Nephron progenitor cell (in vitro differentiated cells): ENCODE measurements around the gene LRBA.

Experiments
- DNase-seq: peaks from one replicate; pipeline ENCODE4 v3.0.0; 2021
- H3K27ac Mint-ChIP-seq: 2 replicates; pipeline ENCODE4 v1.8.0; 2021; ENCODE audit warnings: mild to moderate bottlenecking, moderate library complexity, mixed read lengths
- H3K27me3 Mint-ChIP-seq: 2 replicates; pipeline ENCODE4 v1.8.0; 2021; ENCODE audit warnings: mild to moderate bottlenecking, low read depth, mixed read lengths; ENCODE audit not compliant: poor library complexity
- H3K36me3 Mint-ChIP-seq: 2 replicates; pipeline ENCODE4 v1.8.0; 2021; ENCODE audit warnings: low read depth, mixed read lengths
- H3K4me1 Mint-ChIP-seq: 2 replicates; pipeline ENCODE4 v1.8.0; 2021; ENCODE audit warnings: mixed read lengths
- H3K4me3 Mint-ChIP-seq: 2 replicates; pipeline ENCODE4 v1.8.0; 2021; ENCODE audit warnings: mild to moderate bottlenecking, moderate library complexity, mixed read lengths
- H3K9me3 Mint-ChIP-seq: 2 replicates; pipeline ENCODE4 v1.8.0; 2021; ENCODE audit warnings: mild to moderate bottlenecking, moderate library complexity, mixed read lengths
- CTCF ChIP-seq: fragments of 200-600 bp; sonication (generic); IDR thresholded peaks from 2 replicates; pipeline ENCODE4 v1.5.0; 2021; ENCODE audit warnings: antibody characterized with exemption

The LRBA gene

GRCh38 chr4:150321113-150321512, 694.0 kb downstream of the LRBA start:
- H3K4me1 Mint-ChIP-seq: no peaks in the 10 kb centered on the region
- H3K27ac Mint-ChIP-seq: no peak overlapping the region
- H3K36me3 Mint-ChIP-seq: no peaks in the 10 kb centered on the region
- DNase-seq: no peak
- TF ChIP-seq CTCF: no peak
- no peaks in the 10 kb centered on the region for H3K9me3 Mint-ChIP-seq
- H3K4me3 Mint-ChIP-seq: no peak overlapping the region
- H3K27me3 Mint-ChIP-seq: peaks cover 4% of the 10 kb centered on the region

DNA sequence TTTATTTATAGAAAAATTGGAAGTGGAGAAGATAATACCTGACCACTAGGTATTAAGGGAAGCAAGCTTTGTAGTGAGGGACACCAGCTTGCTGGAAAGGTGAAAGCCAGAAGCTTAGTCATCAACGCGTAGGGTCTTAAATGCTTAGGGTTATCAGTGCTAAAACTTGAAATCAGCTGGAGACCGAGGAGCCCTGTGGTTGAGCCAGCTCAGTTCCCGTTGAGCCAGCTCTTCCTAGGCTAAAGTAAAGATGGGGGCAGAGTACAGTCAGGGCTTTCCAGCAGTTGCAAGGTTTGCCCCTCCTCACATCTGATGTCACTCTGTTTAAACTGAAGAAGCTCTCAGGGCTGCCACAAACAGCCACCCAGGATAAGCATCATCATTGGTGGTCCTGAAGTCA, 696.1 kb downstream of the LRBA start:
- Mint-ChIP-seq H3K36me3 (no peaks in the 10 kb centered on the region), H3K27ac (no peak overlapping the region), H3K9me3 (no peaks in the 10 kb centered on the region), H3K4me3 (no peak overlapping the region), H3K4me1 (peaks cover 6% of the 10 kb centered on the region), H3K27me3 (peaks cover 4% of the 10 kb centered on the region)
- DNase-seq: no peak
- no peak for TF ChIP-seq CTCF

GRCh38 chr4:150318527-150318926, 696.6 kb downstream of the LRBA start:
- DNase-seq: no peak
- H3K36me3 Mint-ChIP-seq: no peaks in the 10 kb centered on the region
- no peaks in the 10 kb centered on the region for H3K9me3 Mint-ChIP-seq
- H3K4me3 Mint-ChIP-seq: no peak overlapping the region
- TF ChIP-seq CTCF: no peak
- peaks cover 6% of the 10 kb centered on the region for H3K4me1 Mint-ChIP-seq
- H3K27ac Mint-ChIP-seq: no peak overlapping the region
- H3K27me3 Mint-ChIP-seq: peaks cover 4% of the 10 kb centered on the region

DNA sequence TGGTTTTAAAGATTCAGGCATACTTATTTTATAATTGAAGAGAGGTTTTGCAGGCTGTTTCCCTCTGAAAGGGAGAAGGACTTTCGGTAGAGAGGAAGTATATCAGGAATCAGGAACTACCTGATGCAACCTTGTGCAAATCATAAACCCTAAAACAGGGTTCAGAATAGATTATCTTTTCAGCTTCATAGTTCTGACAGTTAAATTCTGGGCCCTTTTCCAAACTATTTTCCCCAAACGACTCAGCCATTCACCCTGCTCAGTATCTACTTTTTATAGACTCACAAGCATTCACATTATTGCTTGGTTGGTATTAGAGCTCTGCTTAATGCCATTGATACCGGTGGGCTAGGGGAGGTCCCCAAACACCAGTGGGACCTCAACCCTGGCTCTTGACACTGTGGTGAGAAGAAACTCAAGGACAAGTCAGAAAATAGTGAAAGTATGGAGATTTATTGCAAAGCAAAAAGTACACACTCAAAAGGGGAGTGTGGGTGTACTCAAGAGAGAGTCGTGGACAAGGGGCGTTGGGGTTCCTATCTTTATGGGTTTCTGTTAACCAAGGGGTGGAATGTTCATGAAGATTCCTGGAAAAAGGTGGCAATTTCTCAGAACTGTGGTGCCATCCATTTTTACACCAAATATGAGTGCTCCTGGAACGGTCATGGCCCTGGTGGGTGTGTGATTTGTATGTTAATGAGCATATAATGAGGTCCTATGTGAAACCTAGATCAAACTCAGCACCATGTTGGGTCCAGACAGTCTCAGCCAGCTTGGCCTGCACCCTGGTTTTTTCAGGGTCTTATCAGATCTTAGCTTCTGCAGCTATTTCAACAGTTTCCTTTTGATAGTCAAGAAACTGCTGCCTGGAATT, 698.5 kb downstream of the LRBA start:
- DNase-seq: no peak
- Mint-ChIP-seq H3K27ac (no peak overlapping the region), H3K4me1 (peaks cover 6% of the 10 kb centered on the region), H3K27me3 (peaks cover 4% of the 10 kb centered on the region), H3K9me3 (no peaks in the 10 kb centered on the region), H3K36me3 (no peaks in the 10 kb centered on the region), H3K4me3 (no peak overlapping the region)
- TF ChIP-seq CTCF: no peak

DNA sequence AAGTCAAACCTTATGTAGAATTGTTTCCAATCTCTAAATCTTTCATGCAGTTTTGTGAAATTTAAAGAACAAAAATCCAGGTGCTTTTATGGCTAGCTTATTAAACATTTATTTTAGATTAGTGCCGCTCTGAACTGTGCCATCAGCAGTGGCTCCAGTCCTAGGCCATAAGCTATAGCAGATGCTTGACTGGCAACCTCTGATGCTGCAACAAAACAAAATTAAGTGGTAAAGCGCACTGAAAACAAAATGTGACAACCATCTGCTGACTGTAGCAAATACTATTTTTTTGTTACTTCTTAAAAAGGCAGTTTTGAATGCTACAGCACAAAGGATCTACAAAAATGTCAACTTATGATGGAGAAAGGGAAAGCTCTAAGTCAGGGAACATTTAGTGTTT, 699.4 kb downstream of the LRBA start:
- no peaks in the 10 kb centered on the region for H3K36me3 Mint-ChIP-seq
- no peak overlapping the region for H3K4me3 Mint-ChIP-seq
- peaks cover 6% of the 10 kb centered on the region for H3K4me1 Mint-ChIP-seq
- no peak for DNase-seq
- peaks cover 4% of the 10 kb centered on the region for H3K27me3 Mint-ChIP-seq
- no peaks in the 10 kb centered on the region for H3K9me3 Mint-ChIP-seq
- TF ChIP-seq CTCF: no peak
- no peak overlapping the region for H3K27ac Mint-ChIP-seq

GRCh38 chr4:150315175-150315574, 699.9 kb downstream of the LRBA start:
- no peaks in the 10 kb centered on the region for H3K9me3 Mint-ChIP-seq
- no peak overlapping the region for H3K4me3 Mint-ChIP-seq
- H3K36me3 Mint-ChIP-seq: no peaks in the 10 kb centered on the region
- no peak for DNase-seq
- peak overlapping the region; percentile 27 for H3K27ac Mint-ChIP-seq
- H3K4me1 Mint-ChIP-seq: peaks cover 6% of the 10 kb centered on the region
- TF ChIP-seq CTCF: no peak
- peaks cover 4% of the 10 kb centered on the region for H3K27me3 Mint-ChIP-seq
